Keratinocyte (primary cell): ENCODE results near the gene RNU6-8.

Experiments used
- EZH2 ChIP-seq: IDR thresholded peaks from one replicate; pipeline ENCODE4 v1.6.1; 2012; ENCODE audit warnings: inconsistent platforms, mild to moderate bottlenecking, low read length, moderate library complexity
- TF ChIP-seq, protein P1 (sequence below), 3 experiments: IDR thresholded peaks in 1 of 3; conservative IDR thresholded peaks in 1 of 3; optimal IDR thresholded peaks in 1 of 3; 2 replicates in 2 of 3; 3 replicates in 1 of 3; pipeline versions ENCODE3 to v1.5.1; 2011; ENCODE audit warnings: low read length in 3 of 3, mild to moderate bottlenecking in 3 of 3, moderate library complexity in 2 of 3, control low read depth in 1 of 3, inconsistent platforms in 1 of 3; ENCODE audit not compliant: insufficient read depth in 2 of 3; ENCODE audit errors: extremely low read depth in 1 of 3

DNA sequence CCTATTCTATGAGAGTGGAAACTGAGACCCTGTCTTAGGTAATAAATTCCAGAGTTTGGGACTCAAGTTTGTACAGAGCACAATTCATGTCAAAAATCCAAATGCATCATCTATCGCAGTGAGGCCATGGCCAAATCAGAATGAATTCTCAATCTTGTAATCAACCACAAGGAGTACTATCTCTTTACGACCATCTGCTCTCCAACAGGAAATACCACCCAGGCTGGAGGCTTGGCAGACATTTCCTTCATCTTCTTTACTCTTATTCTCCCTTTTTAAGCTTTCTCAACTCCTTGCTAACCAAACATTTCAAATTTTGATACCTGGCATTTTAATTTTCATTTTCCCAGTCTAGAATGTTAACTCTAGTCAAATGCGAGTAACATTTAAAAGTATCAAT is 33.9 kb downstream of the RNU6-8 start:
- TF ChIP-seq, protein P1, sequence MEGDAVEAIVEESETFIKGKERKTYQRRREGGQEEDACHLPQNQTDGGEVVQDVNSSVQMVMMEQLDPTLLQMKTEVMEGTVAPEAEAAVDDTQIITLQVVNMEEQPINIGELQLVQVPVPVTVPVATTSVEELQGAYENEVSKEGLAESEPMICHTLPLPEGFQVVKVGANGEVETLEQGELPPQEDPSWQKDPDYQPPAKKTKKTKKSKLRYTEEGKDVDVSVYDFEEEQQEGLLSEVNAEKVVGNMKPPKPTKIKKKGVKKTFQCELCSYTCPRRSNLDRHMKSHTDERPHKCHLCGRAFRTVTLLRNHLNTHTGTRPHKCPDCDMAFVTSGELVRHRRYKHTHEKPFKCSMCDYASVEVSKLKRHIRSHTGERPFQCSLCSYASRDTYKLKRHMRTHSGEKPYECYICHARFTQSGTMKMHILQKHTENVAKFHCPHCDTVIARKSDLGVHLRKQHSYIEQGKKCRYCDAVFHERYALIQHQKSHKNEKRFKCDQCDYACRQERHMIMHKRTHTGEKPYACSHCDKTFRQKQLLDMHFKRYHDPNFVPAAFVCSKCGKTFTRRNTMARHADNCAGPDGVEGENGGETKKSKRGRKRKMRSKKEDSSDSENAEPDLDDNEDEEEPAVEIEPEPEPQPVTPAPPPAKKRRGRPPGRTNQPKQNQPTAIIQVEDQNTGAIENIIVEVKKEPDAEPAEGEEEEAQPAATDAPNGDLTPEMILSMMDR (optimal IDR thresholded peaks at IDR 0.05 in 1 of 3, IDR thresholded peaks at IDR 0.05 in 1 of 3, conservative IDR thresholded peaks at IDR 0.05 in 1 of 3; ENCODE audit: extremely low read depth in 1 of 3, insufficient read depth in 2 of 3, low read length in 3 of 3), result no peak
- no peak for TF ChIP-seq EZH2
